CD1c-positive myeloid dendritic cell (primary cell): ENCODE measurements around the gene ZNF536.
"Not testable (repeated sequence)": the region's sequence is repeated elsewhere in the genome, so short reads cannot be mapped to it uniquely, and the experiment has no call there.

ENCODE experiments used
- DNase-seq: peaks from one replicate; pipeline ENCODE4 v3.0.0-alpha.2; 2016; ENCODE audit errors: extremely low spot score

Gene ZNF536

DNA sequence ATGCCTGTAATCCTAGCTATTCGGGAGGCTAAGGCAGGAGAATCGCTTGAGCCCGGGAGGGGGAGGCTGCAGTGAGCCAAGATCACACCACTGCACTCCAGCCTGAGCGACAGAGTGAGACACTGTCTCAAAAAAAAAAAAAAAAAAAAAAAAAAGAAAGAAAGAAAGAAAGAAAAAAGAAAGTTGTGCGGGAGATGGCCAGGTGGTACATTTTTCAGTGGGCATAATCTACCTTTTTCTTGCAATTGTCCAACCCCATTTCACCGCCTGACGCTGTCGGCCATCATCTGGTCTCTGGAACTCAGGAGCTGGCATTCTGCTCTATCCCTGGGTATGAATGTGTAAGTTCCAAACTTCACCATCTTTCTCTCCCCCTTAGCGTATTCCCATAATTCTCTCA, 73.9 kb downstream of the ZNF536 start:
- DNase-seq, result not testable (repeated sequence)

DNA sequence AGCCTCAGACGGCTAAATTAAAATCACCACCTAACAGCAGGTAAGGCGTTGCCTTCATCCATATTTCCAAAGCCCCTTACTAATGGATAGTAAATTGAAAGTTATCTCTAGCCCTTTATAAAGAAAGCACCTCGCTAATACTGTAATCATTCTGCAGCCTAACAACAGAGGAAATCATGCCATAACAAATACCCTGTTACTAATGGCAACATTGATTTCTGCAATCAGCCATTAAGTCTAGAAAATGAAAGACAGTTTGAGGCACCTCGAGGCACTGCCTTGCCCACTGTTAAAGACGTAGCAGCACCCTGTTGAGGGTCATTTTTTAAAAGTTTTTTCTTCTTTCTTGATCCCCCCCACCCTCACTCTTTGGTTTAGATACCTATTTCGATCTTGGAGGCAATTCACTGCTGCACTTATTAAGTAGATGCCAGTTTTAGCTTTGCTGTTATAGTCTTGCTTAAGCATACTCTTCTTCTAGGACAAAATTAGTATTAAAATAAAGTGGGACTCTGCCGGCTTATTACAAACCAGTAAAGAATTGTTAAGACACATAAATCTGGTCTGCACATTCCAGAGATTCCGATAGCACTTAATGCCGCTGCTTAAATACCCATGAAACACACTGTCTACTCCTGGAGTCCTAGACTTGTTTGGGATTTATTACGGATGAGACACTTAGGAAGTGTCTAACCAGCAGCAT, 74.8 kb downstream of the ZNF536 start:
- no peak for DNase-seq

DNA sequence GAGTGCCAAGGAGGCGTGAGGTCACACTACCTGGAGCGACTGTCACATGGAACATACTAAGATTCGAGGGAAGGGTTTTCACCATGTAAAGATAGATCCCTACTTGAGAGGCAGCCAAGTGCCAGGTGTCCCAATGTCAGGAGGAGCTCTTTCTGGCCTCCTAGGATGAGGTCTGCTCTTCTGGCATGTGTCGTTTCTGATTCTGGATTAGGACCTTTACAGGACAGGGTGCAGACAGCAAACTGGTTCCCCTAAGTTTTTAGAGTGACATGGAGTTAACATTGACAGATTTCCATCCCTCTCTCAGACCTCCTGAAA, 75.3 kb downstream of the ZNF536 start:
- no peak for DNase-seq

DNA sequence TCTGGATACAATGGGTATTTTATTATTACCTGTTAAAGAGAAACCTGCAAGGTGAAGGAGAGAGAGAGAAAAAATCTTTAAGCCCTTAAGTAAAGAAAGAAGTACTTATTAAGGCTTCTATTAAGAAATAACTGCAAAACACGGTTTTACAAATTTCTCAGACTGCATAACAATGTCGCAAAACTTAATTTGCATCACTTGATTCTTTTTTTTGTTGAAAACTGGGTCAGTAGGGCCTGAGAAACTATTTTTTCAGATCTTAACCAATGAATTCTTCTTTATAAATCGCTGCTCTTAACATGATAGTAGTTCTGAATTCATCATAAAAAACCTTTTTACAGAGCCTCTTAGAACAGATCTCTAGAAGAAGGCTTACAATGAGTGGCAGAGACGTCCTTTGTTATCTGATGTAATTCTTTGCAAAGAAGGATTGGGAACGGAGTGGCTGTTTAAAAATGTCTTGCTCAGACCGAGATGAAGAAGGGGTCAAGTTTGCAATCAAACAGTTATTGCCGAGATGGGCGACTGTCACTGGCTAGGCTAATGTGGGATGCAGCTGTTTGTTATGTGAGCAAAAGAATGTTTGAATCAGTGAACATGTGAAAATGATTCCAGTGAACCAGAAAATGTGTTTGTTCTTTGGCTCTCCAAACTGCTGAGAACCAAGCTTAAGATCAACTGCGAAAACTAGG, 76.3 kb downstream of the ZNF536 start:
- DNase-seq, result no peak

DNA sequence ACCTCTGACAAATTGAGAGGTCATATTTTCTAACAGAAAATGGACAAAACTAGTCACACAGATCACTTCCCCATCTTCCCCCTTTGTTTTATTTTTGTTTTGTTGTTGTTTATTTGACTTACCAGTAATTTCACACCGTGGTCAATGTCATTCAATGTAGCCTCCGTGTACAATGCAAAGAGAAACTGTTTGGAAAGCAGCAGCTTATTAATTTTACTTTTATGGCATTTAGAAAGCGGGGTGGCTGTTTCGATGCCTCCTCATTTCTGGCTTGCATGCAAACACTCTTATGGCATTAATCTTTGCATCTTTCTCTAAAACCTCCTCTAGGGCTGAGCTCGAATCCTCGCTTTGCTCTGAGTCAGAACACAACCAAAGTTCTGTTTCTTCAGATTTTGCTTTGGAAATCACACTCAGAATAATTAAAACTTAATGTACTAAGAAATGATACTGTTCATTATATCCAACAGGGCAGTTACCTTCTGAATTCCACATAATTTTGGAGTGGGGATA, 77.0 kb downstream of the ZNF536 start:
- DNase-seq, result no peak

DNA sequence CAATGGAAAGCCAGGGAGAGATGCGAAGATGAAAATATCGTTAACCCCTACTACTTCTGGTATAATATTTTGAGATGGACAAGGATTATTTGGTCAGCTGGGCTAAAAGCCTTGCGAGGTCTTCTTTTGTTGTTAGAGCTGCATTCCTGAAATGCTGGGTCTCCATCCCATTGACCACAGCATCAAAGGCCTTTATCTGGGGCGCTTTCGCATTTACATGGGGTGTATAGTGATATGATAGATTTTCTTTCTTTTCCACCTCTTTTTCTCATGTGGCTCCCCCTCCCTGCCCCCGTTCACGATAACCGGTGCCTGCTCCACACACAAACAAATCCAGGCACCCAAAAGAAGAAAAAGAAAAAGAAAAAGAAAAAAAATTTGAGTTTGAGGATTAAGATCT, 77.5 kb downstream of the ZNF536 start:
- DNase-seq, result no peak

DNA sequence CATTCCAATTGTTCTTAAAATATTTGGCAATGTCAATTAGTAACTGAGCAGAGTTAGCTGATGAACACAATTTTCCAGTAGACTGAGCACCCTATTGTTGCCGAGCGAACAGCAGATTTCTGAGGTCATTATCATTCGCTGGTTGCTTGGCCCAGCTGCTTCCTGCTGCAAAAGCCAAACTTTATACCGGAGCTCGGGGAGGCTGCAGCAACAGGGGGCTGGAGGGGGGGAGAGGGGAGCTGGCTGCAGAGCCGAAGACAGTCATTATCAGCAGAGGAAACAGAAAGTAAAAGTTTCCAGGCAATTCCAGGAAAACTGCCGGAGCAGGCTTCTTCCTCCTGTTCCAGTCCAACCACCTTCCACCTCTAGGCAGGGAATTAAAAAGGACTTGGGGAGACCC, 77.9 kb downstream of the ZNF536 start:
- no peak for DNase-seq

DNA sequence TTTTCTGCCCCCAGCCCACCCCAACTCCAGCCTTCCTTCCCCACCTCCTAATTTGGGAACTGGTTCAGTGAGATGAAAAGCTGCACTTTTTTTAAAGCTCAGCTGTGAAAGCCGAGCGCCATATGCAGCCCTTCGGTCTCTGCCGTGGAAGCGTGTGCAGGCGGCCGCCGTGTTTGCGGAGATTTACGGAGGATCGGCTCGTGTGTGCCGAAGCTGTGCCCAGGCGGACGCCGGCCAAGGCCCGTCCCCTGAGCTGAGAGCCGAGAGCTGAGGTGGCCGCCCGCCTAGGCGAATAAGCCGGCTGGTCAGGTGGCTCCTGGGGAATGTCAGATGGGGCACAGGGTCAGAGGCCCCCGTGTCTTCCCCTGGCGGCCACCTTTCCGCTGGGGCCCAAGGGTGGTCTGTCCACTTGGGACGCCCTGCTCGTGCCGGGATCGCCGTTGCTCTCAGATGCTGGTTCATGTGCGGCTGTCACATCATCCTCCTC, 78.7 kb downstream of the ZNF536 start:
- DNase-seq, result no peak

DNA sequence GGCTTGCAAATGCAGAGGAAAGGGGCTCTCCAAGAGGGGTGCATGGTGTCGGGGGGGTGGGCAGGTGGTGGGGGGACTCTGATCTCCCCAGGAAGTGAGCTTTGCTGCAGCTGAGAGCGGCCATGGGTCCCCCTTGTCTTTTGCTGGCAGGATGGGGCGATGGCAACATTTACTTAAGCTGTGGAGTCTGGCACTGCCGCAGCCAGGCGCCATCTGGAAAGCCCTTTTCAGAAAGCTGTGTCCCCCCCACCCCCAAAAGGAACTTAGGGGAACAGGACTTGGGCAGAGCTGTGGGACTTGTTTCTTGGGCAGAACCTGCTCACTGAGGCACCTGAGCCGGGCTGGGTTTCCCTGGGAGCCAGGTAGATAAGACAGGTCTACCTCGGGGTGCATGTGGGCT, 80.7 kb downstream of the ZNF536 start:
- DNase-seq, result no peak

DNA sequence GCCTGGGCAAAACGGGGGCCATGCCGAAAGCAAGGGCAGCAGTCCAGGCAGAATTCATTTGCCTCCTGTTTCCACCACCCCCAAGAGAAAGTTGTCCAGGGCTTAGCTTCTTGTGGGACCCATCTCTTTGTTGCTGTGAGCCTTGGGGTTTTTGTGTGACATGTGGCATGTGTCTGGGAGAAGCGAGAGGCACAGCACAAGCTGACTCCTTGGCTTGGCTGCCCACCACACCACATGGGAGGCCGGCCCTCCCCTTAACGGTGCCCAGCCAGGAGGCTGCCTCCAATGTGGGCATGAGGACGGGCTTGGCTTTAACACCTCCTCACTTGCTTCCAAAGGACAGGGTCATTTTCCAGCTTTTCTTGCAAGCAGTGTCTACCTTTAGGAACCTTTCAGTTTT, 81.6 kb downstream of the ZNF536 start:
- no peak for DNase-seq

DNA sequence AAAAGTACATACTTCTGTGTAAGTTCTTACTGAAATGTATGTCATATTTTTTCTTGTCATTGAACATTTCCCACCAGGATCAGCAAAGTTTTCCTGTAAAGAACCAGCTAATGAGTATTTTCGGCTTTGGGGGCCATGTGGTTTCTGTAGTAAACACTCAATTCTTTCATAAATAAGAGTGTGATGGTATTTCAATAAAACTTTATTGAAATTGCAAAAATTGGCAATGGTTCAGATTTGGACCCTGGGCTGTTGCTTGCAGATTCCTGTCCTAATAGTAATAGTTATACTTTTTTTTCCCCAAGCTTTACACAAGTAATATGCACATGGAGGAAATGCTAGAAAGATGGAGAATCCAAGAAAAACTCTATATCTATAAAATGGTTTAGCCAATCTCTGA, 83.7 kb downstream of the ZNF536 start:
- no peak for DNase-seq

DNA sequence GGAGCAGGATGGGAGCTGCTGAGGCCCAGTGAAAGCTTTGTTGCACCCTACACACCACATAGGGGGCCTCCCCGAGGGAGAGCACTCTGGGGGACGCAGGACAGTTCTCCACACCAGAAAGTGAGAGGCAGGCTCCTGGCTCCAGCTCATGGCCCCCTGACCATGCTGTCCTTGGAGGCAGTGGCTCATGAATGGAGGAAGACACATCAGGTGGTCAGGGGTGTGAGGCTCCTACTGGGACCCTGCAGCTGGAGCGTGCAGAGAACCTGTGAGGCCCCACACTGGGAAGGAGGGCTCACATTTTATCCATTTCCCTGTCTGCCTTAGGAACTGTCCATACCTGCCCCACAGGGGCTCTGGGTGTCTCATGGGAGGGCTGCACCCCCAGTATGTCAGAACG, 85.3 kb downstream of the ZNF536 start:
- no peak for DNase-seq

DNA sequence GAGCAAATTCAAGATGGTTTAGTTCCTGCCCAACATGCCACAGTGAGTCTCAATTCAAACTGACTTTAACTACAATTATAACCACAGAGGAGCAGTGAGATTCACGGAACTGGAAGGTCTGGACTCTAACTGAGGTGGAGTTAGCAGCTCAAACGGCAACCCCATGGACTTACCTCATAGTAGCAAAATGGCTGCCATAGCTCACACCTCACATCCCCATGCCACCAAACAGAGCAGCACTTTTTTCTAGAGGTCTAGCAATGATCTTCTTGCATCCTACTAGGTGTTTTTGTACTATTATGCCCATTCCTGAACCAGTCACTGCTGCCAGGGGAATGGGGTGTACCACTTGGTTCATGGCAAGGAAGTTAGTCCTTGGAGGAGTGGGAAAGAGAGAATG, 87.7 kb downstream of the ZNF536 start:
- no peak for DNase-seq

DNA sequence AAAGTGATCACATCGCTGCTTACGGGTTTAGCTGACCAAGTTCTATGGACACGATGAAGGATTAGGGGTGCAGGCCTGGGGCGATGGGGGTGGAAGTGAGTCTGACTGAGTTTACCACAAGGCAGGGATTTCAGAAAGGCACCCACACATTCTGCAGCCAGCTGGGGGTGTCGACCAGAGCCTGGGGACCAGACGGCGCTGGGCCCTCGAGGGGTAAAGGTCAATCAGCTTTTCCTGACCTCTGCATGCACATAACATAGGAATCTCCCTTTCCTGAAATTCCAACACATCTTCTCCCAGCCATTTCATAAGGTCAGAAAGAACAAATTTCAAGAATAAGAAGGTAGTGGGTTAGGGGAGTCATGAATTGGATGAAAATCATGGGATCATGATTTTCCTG, 92.0 kb downstream of the ZNF536 start:
- no peak for DNase-seq

DNA sequence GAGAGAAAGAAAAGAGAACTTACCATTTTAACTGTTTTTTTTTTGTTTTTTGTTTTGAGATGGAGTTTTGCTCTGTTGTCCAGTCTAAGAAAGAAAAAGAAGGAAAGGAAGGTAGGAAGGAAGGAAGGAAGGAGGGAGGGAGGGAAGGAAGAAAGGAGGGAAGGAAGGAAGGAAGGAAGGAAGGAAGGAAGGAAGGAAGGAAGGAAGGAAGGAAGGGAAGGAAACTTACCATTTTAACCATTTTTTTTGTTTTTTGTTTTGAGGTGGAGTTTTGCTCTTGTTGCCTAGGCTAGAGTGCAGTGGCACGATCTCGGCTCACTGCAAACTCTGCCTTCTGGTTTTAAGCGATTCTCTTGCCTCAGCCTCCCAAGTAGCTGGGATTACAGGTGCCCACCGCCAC, 94.4 kb downstream of the ZNF536 start:
- DNase-seq, result not testable (repeated sequence)

DNA sequence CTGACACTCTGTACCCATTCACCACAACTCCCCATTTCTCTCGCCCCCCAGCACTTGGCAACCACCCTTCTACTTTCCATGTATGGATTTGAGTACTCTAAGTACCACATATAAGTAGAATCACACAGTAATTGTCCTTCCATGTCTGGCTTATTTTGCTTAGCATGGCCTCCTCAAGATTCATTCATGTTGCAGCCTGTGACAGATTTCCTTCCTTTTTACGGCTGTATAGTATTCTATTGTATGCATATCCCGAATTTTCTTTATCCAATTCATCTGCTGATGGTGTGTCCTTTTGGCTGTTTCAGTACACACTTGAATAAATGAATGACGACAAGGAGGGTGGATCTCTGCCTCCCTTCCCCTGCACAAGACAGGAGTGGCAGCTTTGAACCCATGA, 95.1 kb downstream of the ZNF536 start:
- DNase-seq, result no peak

DNA sequence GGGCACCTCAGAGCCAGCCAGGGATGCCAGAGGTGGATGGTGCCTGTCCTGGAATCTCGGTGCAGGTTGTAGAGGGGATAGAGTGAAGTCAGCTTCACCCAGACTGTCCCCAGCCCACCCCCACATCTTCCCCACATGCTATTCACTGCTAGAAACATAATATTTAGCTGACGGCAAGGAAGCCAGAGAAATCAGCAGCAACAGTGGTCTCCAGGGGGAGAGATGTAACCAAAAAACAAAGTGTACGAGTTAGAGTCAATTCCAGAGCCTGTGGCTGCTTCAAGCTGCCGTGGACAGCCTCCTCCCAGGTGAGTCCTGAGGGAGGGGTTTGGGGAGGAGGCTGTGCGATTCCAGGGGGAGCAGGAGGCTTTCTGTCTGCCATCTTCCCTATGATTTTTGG, 97.6 kb downstream of the ZNF536 start:
- no peak for DNase-seq

DNA sequence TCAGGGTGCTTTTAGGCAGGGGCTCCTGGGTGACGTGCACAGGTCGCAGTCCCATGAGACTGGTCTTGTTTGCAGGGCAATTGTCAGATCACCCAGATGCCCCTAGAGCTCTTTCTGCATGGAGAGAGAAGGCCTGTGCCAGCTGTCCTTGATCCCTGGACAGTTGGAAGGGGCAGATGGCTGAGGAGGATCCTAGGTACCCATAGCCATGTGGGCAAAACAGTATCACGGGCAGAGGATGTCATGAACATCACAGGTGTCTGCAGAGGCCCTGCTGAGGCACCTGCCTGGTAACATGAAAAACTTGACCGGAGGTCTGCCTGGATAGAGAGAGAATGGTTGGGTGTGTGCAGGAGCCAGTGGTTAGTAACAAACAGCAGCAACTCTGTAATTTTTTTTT, 99.3 kb downstream of the ZNF536 start:
- DNase-seq, result no peak

DNA sequence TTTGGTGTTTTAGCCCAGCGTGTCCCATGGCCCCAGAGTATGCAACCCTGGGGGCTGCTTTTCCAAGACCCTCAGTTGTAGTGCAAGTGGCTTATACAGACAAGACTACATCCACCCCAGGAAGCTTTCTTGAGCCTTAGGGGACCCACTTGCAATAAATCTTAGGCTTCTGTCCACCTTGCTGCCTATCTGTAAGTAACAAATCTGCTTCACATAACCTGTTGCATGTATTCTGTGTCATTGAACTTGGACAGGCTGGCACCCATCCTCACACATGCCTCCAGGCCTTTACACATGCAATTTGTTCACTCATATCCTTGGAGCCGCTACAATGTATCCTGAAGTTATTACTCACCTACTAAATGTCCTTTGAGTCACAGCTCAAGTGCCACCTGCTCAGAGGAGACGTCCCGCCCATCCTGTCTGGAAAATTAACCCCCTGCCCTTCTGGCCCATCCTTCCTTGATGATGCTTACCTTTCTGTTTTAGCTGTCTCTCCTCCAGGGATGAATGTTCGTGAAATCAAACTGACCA, 101.2 kb downstream of the ZNF536 start:
- DNase-seq, result no peak

DNA sequence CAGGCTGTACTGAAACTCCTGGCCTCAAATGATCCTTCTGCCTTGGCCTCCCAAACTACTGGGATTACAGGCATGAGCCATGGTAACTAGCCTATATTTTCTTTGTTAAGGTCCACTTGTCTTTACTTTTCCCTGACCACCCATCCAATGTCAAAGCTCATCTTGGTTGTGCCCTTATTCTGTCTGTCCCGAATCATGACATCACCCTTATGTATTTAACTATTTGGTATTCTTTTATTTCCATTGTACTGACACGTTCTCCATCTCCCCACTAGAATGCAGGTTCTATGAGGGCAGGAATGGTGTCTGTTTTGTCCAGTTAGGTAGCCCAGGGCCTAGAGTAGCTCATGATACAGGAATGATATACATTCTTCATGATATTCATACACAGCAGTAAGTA, 104.8 kb downstream of the ZNF536 start:
- DNase-seq, result no peak

DNA sequence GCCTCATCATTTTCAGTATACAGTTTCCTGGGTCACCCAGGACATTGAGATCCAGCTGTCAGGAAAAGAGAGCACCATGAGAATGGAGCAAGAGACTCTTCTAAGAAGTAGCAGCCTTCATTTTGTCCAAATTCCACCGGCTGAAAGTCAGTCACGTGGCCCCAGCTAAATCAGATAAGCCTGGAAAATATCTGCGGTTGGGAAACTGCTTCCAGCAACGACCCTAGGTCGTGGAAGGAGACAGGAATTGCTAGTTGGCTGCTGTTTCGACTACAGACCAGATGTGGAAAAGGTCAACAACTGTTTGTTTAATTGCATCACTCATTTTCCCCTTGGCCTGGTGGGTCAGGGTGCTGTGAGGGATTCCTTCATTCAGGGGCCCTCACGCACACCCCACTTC, 107.0 kb downstream of the ZNF536 start:
- DNase-seq, result no peak

DNA sequence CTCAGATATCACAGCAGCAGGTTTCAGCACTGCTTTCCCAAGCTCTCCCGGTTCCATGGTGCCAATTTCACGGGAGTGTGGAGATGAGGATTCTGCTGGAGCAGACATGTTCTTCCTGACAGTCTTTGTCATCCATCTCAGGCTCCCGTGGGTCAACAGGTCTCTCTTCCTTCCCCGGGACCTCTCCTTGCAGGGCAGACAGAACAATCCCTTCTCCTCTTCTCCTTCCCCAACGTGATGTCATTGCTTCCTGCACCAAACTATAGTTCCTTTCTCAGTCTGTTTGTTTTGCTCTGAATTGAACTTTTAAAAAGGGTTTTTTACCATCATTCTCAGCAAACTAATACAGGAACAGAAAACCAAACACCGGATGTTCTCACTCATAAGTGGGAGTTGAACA, 107.9 kb downstream of the ZNF536 start:
- no peak for DNase-seq

DNA sequence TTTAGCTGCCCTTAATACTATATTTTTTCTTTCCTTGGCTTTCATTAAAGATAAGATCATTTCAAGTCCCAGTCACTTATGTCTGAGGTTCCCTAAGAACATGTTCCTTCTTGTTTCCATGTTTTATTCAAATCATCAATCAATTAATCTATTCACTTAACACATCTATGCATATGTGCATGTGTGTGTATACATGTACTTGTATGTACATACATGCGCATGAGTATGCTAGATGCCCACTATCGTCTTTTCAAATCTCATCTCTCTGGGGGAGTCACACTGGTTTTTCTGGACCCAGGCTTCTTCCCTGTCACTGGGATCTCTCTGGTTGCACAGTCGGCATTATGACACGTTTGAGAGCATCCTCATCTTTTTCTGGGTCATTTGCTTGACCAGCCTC, 108.9 kb downstream of the ZNF536 start:
- DNase-seq, result no peak
